ENCODE results near the gene SOX4. TPM values are rescaled to one million over a fixed set of nuclear protein-coding genes. Genes with fewer than 3 reads are reported as not detected.

The SOX4 gene
- total RNA-seq, 1 donor from 2014 or later, result 7.8 TPM

GRCh38 chr6:21589352-21590345 is 3.9 kb upstream of the SOX4 start:
- ATAC-seq (peak; percentile 69), DNase-seq (ENCODE audit: missing footprints) (peak; percentile 94)
- intact Hi-C loops (cut with DNase I), result loop anchor here (1.0 to 10.0 kb wide), 11 partner anchors 155 to 1825 kb away; no protein-coding TSS in a partner anchor

GRCh38 chr6:21590346-21590745 is 3.2 kb upstream of the SOX4 start:
- intact Hi-C loops (cut with DNase I), result loop anchor here (5.0 to 10.0 kb wide), 6 partner anchors 154 to 1824 kb away; no protein-coding TSS in a partner anchor
- DNase-seq (ENCODE audit: missing footprints) (no peak), ATAC-seq (no peak)

- DNase-seq (ENCODE audit: missing footprints) (no peak), ATAC-seq (no peak)
- intact Hi-C loops (cut with DNase I), result loop anchor here (5.0 to 10.0 kb wide), 6 partner anchors 153 to 1823 kb away; no protein-coding TSS in a partner anchor
Observed at GRCh38 chr6:21591446-21591845, 2.1 kb upstream of the SOX4 start.

GRCh38 chr6:21592953-21593352 is 598 bp upstream of the SOX4 start:
- intact Hi-C loops (cut with DNase I), result loop anchor here (5.0 to 10.0 kb wide), 6 partner anchors 152 to 1822 kb away; no protein-coding TSS in a partner anchor
- ATAC-seq (no peak), DNase-seq (ENCODE audit: missing footprints) (no peak)

- peak; percentile 27 for ATAC-seq
- no peak for DNase-seq (ENCODE audit: missing footprints)
- intact Hi-C loops (cut with DNase I), result loop anchor here (2.0 to 10.0 kb wide), 7 partner anchors 151 to 1851 kb away; no protein-coding TSS in a partner anchor
Observed at GRCh38 chr6:21593927-21594415, 420 bp downstream of the SOX4 start.

GRCh38 chr6:21594416-21595281 is 1.1 kb downstream of the SOX4 start:
- DNase-seq (ENCODE audit: missing footprints) (peak; percentile 85), ATAC-seq (peak; percentile 54)
- intact Hi-C loops (cut with DNase I), result loop anchor here (2.0 to 10.0 kb wide), 9 partner anchors 150 to 1850 kb away; no protein-coding TSS in a partner anchor

- intact Hi-C loops (cut with DNase I), result loop anchor here (2.0 to 10.0 kb wide), 7 partner anchors 149 to 1849 kb away; no protein-coding TSS in a partner anchor
Observed at GRCh38 chr6:21595285-21596144, 2.0 kb downstream of the SOX4 start.

GRCh38 chr6:21596145-21596948 is 2.8 kb downstream of the SOX4 start:
- DNase-seq (ENCODE audit: missing footprints) (peak; percentile 74), ATAC-seq (peak; percentile 32)
- intact Hi-C loops (cut with DNase I), result loop anchor here (5.0 to 10.0 kb wide), 6 partner anchors 148 to 1818 kb away; no protein-coding TSS in a partner anchor

More at GRCh38 chr6:21595285-21596144, 2.0 kb downstream of the SOX4 start:
- ATAC-seq, result no peak
- peak; percentile 73 for DNase-seq (ENCODE audit: missing footprints)

- intact Hi-C loops (cut with DNase I), result loop anchor here (5.0 to 10.0 kb wide), 6 partner anchors 148 to 1818 kb away; no protein-coding TSS in a partner anchor
- ATAC-seq (peak; percentile 10), DNase-seq (ENCODE audit: missing footprints) (no peak)
Observed at GRCh38 chr6:21596949-21597682, 3.6 kb downstream of the SOX4 start.

- no peak for ATAC-seq
- intact Hi-C loops (cut with DNase I), result loop anchor here (5.0 to 10.0 kb wide), 6 partner anchors 147 to 1817 kb away; no protein-coding TSS in a partner anchor
- DNase-seq (ENCODE audit: missing footprints), result peak; percentile 56
Observed at GRCh38 chr6:21597801-21598673, 4.5 kb downstream of the SOX4 start.

GRCh38 chr6:21598674-21599023 is 5.1 kb downstream of the SOX4 start:
- no peak for DNase-seq (ENCODE audit: missing footprints)
- intact Hi-C loops (cut with DNase I), result loop anchor here (5.0 to 10.0 kb wide), 6 partner anchors 146 to 1816 kb away; no protein-coding TSS in a partner anchor
- ATAC-seq, result no peak

- no peak for DNase-seq (ENCODE audit: missing footprints)
- ATAC-seq, result no peak
- intact Hi-C loops (cut with DNase I), result loop anchor here (5.0 to 10.0 kb wide), 6 partner anchors 146 to 1816 kb away; no protein-coding TSS in a partner anchor
Observed at GRCh38 chr6:21599051-21599696, 5.6 kb downstream of the SOX4 start.

GRCh38 chr6:21601339-21601923 is 7.9 kb downstream of the SOX4 start:
- intact Hi-C loops (cut with DNase I), result no loop called here
- no peak for ATAC-seq
- DNase-seq (ENCODE audit: missing footprints), result no peak

- DNase-seq (ENCODE audit: missing footprints) (peak; percentile 54), ATAC-seq (no peak)
- intact Hi-C loops (cut with DNase I), result no loop called here
Observed at GRCh38 chr6:21601932-21602390, 8.4 kb downstream of the SOX4 start.

Data from Right ventricle myocardium inferior (tissue), 1 donor.